ENCODE data around the gene CFAP46.

DNA sequence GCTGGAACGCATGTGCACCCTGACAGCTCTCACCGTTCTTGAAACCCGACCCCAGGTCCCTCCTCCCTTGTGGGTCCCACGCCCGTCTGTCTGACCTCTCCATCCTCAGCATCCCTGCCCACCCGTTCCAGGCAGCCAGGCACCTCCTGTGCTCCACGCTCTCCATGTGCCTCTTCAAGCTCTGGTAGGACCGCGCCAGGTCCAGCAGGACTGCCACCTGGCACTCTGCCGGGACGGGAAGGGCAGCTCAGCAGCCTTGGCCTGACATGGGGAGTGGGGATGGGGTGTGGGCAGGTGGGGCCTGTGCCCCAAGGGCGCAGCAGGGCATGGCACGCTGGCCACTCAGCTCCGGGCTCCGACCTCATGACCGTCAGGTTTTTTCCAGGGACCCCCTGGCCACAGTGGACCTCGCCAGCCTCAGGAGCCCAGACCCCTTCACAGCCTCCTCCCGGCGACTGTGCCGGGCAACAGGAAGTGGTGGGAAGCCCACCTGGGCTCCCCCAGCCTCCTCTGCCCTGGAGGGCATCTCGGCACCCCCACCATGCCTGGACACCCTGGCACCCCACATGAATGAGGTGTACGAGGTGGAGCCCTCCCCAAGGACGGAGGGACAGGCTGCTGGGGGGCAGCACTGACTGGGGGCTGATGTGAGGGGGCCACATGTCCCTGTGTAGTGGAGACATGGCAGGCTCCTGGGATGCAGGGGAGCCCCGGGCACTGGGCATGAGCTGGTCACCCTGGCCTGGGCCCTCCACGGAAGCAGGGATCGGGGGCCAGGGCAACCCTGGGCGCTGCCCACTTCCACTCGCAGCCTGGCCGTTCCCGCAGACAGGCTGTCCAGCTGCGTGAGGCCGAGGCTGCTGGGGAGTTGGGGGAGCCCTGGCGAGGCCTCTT is 131.3 kb downstream of the CFAP46 start:
- no peak for TF ChIP-seq EZH2 (IDR thresholded peaks at IDR 0.05; ENCODE audit: borderline replicate concordance)
- TF ChIP-seq, protein P1, sequence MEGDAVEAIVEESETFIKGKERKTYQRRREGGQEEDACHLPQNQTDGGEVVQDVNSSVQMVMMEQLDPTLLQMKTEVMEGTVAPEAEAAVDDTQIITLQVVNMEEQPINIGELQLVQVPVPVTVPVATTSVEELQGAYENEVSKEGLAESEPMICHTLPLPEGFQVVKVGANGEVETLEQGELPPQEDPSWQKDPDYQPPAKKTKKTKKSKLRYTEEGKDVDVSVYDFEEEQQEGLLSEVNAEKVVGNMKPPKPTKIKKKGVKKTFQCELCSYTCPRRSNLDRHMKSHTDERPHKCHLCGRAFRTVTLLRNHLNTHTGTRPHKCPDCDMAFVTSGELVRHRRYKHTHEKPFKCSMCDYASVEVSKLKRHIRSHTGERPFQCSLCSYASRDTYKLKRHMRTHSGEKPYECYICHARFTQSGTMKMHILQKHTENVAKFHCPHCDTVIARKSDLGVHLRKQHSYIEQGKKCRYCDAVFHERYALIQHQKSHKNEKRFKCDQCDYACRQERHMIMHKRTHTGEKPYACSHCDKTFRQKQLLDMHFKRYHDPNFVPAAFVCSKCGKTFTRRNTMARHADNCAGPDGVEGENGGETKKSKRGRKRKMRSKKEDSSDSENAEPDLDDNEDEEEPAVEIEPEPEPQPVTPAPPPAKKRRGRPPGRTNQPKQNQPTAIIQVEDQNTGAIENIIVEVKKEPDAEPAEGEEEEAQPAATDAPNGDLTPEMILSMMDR (IDR thresholded peaks at IDR 0.05; ENCODE audit: poor library complexity): no peak

Data from hepatocyte (in vitro differentiated cells).